Astrocyte (in vitro differentiated cells and primary cell): ENCODE data around the gene SCIN.
"Not testable (repeated sequence)": the region's sequence is repeated elsewhere in the genome, so short reads cannot be mapped to it uniquely, and the experiment has no call there.

Experiments used
- CTCF ChIP-seq: IDR thresholded peaks from 2 replicates; pipeline ENCODE4 v1.5.1; 2011; ENCODE audit warnings: low read depth, mild to moderate bottlenecking, inconsistent platforms, low read length, moderate library complexity; ENCODE audit not compliant: insufficient read depth
- EZH2 ChIP-seq: IDR thresholded peaks from 2 replicates; pipeline ENCODE4 v1.6.1; 2012; ENCODE audit warnings: mild to moderate bottlenecking, low read length, inconsistent platforms; ENCODE audit not compliant: insufficient read depth

- not testable (repeated sequence) for TF ChIP-seq CTCF, EZH2
Measured at GRCh38 chr7:12555695-12556094, 14.8 kb upstream of the SCIN start.
